ENCODE data around the gene BRPF3. TPM values are rescaled to one million over a fixed set of nuclear protein-coding genes. Genes with fewer than 3 reads are reported as not detected.

Gene BRPF3
- total and polyA plus RNA-seq, 9 of the 15 experiments (the other 6 are each of a cell fraction or from before 2014, with no cell fraction given): 2.2 to 19.3 (median 8.0) TPM

DNA sequence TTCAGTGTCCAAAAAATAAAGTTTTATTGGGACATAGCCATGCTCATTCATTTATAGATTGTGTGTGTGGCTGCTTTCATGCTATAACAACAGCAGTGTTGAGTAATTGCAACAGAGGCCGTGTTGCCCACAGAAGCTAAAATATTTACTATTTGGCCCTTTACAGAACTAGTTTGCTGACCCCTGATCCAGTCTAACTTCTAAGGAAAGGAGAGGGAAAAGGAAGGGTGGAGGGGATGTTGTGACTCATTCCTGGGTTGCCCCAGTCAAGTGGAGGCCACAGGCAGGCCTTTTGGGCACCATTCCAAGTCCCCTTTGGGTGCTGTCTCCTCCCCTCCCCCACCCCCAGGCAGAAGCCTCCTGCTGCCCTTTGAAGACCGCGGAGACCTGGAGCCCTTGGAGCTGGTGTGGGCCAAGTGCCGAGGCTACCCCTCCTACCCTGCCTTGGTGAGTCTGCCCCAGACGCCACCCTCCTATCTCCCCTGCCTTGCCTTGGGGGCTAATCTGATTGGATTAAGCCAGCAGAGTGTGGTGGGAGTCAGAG, 28.4 kb downstream of the BRPF3 start (continued):
- TF ChIP-seq, protein P1, sequence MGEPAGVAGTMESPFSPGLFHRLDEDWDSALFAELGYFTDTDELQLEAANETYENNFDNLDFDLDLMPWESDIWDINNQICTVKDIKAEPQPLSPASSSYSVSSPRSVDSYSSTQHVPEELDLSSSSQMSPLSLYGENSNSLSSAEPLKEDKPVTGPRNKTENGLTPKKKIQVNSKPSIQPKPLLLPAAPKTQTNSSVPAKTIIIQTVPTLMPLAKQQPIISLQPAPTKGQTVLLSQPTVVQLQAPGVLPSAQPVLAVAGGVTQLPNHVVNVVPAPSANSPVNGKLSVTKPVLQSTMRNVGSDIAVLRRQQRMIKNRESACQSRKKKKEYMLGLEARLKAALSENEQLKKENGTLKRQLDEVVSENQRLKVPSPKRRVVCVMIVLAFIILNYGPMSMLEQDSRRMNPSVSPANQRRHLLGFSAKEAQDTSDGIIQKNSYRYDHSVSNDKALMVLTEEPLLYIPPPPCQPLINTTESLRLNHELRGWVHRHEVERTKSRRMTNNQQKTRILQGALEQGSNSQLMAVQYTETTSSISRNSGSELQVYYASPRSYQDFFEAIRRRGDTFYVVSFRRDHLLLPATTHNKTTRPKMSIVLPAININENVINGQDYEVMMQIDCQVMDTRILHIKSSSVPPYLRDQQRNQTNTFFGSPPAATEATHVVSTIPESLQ (CRISPR knock-in tag; IDR thresholded peaks at IDR 0.05): no peak
- TF ChIP-seq ZNF511 (CRISPR knock-in tag; IDR thresholded peaks at IDR 0.05) (no peak), CXXC5 (CRISPR knock-in tag; IDR thresholded peaks at IDR 0.05) (peak; percentile 36), POLR3G (IDR thresholded peaks at IDR 0.05; ENCODE audit: extremely low read depth, insufficient read length, insufficient replicate concordance) (no peak), ZNF449 (CRISPR knock-in tag; IDR thresholded peaks at IDR 0.05) (no peak), ZNF232 (CRISPR knock-in tag; IDR thresholded peaks at IDR 0.05) (no peak), NRF1 (conservative IDR thresholded peaks at IDR 0.05 in 1 of 2, IDR thresholded peaks at IDR 0.05 in 1 of 2) (no peak), YY1 (IDR thresholded peaks at IDR 0.05; ENCODE audit: borderline replicate concordance in 1 of 3, control insufficient read depth in 1 of 3, extremely low read depth in 1 of 3, insufficient read depth in 3 of 3, insufficient read length in 1 of 3, insufficient replicate concordance in 2 of 3, low read depth in 1 of 3, low read length in 2 of 3) (peak in 1 of 3 experiments; percentile 31), ZNF165 (CRISPR knock-in tag; IDR thresholded peaks at IDR 0.05; ENCODE audit: borderline replicate concordance) (no peak), ATF3 (IDR thresholded peaks at IDR 0.05) (peak; percentile 85), ATF3 (CRISPR knock-in tag; conservative IDR thresholded peaks at IDR 0.05) (no peak), JUND (IDR thresholded peaks at IDR 0.05; ENCODE audit: borderline replicate concordance, low read depth, low read length) (peak; percentile 92), JUND (tag; IDR thresholded peaks at IDR 0.05; ENCODE audit: borderline replicate concordance, low read depth, low read length) (peak; percentile 85; the same call in 2 of the 3 replicates), CEBPG (CRISPR knock-in tag; IDR thresholded peaks at IDR 0.05) (no peak), CEBPG (tag; conservative IDR thresholded peaks at IDR 0.05 in 1 of 2, IDR thresholded peaks at IDR 0.05 in 1 of 2) (peak in 1 of 2 experiments; percentile 73; a peak in 2 of 4 replicates), ESRRB (CRISPR knock-in tag; IDR thresholded peaks at IDR 0.05; ENCODE audit: borderline replicate concordance) (no peak), RAD51 (IDR thresholded peaks at IDR 0.05; ENCODE audit: borderline replicate concordance, low read depth) (no peak), SMAD1 (IDR thresholded peaks at IDR 0.05; ENCODE audit: low read depth, low read length, partially characterized antibody) (peak; percentile 37)
- TF ChIP-seq, protein P2, sequence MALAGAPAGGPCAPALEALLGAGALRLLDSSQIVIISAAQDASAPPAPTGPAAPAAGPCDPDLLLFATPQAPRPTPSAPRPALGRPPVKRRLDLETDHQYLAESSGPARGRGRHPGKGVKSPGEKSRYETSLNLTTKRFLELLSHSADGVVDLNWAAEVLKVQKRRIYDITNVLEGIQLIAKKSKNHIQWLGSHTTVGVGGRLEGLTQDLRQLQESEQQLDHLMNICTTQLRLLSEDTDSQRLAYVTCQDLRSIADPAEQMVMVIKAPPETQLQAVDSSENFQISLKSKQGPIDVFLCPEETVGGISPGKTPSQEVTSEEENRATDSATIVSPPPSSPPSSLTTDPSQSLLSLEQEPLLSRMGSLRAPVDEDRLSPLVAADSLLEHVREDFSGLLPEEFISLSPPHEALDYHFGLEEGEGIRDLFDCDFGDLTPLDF (CRISPR knock-in tag; IDR thresholded peaks at IDR 0.05): no peak
- TF ChIP-seq, protein P3, sequence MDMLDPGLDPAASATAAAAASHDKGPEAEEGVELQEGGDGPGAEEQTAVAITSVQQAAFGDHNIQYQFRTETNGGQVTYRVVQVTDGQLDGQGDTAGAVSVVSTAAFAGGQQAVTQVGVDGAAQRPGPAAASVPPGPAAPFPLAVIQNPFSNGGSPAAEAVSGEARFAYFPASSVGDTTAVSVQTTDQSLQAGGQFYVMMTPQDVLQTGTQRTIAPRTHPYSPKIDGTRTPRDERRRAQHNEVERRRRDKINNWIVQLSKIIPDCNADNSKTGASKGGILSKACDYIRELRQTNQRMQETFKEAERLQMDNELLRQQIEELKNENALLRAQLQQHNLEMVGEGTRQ (CRISPR knock-in tag; IDR thresholded peaks at IDR 0.05): no peak
